DMS153 (cell line): ENCODE results near the gene SLC43A2.

ENCODE experiments used
- DNase-seq: peaks from one replicate; lab custom pipeline; 2025; lab: John Stamatoyannopoulos, UW

SLC43A2 gene

DNA sequence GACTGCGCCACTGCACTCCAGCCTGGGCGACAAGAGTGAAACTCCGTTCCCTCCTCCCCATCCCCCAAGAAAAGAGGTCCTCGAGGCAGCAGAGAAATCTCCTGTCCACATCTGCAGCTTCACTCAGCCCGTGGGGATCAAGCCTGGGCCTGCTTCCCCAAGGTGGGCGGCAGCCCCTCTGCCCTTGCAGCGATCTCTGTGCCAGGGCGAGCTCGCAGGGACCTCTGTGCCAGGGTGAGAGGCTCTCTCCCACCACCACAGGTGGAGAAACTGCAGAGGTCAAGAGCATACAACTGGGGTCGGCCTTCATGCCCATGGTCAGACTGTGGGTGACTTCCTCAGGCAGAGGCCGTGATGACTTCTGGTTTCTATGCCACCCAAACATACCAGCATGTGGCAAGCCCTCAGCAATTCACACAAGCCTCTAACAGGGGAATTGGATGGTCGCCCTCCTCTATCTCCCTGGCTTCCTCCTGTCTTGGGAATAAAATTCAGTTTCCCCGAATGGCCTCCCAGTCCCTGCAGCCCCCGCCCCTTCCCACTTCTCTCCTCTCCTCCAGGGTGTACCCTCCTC, 5.5 kb downstream of the SLC43A2 start:
- no peak for DNase-seq

GRCh38 chr17:1621273-1621954, 7.2 kb downstream of the SLC43A2 start:
- no peak for DNase-seq

- no peak for DNase-seq
These were observed 8.1 kb downstream of the SLC43A2 start for GRCh38 chr17:1620486-1620885.

DNA sequence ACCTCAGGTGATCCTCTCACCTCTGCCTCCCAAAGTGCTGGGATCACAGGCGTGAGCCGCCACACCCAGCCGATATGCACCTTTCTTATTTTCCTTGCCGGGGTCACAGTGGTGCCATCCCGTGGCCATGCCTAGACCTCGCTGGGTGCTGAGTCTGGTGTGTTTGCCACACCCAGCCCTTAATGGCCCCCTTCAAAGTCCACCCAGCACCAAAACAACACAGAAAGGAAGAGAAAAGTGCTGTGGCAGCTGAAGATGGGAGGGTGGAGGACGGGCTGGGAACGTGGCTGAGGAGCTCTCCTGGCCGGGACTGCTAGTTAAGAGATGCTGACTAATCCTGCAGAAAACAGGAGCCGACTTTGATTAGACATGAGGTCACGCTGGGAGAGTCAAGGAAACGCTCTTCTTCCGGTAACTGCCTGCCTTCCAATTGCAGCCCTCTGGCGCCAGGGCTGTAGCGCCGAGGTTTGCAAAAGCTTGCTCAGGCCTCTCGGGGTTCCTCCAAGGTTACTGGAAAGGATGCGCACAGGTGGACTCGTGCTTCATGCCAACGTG, 10.9 kb downstream of the SLC43A2 start:
- DNase-seq: no peak

- no peak for DNase-seq
These were observed 12.5 kb downstream of the SLC43A2 start for GRCh38 chr17:1616101-1616500.

DNA sequence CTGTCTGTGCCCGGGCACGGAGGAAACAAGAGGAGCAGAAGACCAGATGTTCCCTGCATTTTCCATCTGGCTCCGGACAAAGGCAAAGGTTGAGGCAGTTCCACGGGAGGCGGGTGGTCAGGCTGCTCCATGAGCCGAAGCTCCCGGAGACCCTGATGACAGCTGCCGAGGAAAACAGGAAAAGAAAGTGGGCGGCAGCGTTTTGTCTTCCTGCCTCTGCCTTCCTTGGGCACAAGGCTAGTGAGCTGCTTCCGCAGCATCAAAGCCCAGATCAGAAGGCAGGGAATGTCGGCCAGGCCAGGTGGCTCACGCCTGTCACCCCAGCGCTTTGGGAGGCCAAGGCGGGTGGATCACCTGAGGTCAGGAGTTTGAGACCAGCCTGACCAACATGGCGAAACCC, 16.2 kb downstream of the SLC43A2 start:
- DNase-seq: no peak

DNA sequence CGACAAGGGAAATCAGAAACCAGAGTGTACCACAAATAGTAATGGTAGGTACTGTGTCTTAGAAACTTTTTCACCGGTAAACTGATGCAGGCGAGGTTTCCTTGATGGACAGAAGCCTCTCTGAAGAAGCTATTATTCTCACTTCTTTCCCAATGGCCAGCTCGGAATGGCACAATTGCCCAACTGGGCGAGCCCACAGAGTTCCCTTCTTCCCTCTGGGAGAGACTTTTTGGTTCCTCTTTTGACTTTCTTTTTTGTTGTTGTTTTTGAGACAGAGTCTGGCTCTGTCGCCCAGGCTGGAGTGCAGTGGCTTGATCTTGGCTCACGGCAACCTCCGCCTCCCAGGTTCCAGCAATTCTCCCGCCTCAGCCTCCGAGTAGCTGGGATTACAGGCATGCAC, 16.9 kb downstream of the SLC43A2 start:
- DNase-seq: no peak

GRCh38 chr17:1608676-1609075, 20.0 kb downstream of the SLC43A2 start:
- no peak for DNase-seq

GRCh38 chr17:1607971-1608320, 20.7 kb downstream of the SLC43A2 start:
- no peak for DNase-seq

DNA sequence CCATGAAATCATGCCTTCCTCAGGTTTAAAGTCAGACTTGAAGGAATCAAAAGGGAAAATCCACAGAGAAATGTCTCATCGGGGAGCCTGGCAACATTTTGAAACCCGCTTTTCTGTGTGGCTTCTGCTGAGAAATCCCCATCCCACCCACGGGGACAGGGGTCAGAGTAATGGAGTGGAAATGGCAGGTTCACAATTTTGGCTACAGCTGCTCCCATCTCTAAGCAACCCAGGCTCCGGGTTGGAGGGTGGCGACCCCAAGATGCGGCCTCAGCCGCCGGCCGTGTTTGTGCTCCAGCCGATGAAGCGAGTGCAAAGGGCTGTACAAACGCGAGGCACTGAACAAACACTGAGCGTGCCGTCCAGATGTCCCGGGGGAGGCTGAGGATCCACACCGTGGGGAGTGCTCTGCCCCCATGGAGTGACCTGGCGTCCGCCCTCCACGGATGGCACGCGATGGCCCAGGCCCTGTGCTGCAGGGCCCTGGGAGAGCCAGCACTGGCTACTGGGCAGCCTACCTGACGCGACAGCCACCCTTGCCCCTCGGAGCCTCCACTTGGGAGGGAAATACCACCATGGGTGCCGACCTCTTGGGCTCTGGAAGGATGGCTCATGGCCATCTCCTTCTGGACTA, 22.2 kb downstream of the SLC43A2 start:
- DNase-seq: no peak

DNA sequence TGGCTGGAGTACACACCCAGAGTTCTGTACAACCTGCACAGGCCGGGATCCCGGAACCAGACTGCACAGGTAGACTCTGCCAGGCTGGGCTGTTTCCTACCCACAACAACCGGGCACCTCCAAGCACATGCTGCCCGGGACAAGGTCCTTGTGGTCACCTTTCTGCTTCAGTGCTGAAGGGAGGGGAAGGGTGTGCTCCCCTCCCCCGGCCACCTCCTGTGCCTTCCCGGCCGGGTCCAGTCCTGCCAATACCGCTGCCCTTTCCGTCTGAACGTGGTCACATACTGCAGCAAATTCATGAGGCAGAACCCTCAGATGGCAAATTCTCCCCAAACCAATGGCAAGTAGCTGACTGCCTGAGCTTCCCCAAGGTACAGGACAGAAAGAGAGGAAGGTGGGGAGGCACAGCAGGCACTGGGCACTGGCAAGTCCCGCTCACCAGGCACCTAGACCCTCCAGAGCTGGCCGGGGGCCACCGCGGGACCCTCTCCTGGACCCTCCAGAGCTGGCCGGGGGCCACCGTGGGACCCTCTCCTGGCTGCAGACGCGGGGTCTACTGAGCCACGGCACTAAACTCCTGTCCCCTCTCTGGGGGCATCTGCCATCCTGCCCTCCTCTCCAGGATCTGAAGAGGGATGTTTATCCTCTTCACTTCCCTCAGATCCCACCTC, 22.8 kb downstream of the SLC43A2 start:
- DNase-seq: no peak

- DNase-seq: no peak
These were observed 23.7 kb downstream of the SLC43A2 start for GRCh38 chr17:1604831-1605528.

- DNase-seq: no peak
These were observed 27.1 kb downstream of the SLC43A2 start for GRCh38 chr17:1601571-1601970.

- DNase-seq: no peak
These were observed 30.1 kb downstream of the SLC43A2 start for GRCh38 chr17:1598399-1599095.

- no peak for DNase-seq
These were observed 30.7 kb downstream of the SLC43A2 start for GRCh38 chr17:1597861-1598342.

DNA sequence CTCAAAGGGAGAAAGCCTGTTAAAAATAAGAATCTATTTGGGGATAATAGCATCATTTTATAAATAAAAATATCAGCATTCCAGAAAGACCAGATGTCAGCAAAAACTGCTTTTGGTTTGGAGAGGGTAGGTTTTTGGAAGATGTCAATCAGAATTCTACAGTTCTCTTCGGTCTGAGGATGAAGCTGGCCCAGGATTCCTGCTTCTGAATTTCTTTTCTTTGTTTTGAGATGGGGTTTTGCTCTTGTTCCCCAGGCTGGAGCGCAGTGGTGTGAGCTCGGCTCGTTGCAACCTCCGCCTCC, 35.1 kb downstream of the SLC43A2 start:
- no peak for DNase-seq

GRCh38 chr17:1592751-1593629, 35.6 kb downstream of the SLC43A2 start:
- no peak for DNase-seq

GRCh38 chr17:1591474-1592090, 37.1 kb downstream of the SLC43A2 start:
- DNase-seq: no peak

DNA sequence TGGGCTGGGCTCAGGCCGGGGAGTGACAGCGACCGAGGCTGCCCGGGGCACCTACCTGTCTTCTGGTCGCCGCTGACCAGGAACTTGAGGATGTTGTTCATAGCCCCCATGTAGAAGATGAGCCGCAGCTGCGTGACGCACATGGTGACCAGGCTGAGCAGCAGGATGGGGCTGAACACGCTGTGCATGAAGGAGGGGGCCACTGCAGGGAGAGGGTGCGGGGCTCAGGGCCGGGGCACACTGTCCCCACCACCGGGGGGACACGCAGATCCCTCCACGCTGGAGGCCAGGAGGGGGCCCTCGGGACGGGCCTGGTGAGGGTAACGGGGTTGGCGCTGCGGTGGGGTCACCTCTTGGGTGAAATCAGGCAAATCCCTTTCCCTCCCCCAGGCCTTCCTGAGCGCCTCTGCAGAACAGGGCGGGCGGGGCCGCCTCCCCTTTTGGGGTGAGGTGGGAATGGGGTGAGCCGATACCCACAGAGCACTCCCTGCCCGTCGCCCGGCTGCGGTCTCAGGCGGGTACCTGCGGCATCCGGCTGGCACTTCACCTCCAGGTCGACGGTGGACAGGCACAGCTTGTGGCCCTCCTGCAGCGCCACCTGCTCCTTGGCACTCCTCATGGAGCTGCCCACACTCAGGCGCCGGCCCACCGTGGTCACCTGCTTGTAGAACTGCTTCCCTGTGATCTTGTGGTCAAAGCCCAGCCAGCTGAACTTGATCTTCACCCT, 37.7 kb downstream of the SLC43A2 start:
- no peak for DNase-seq
